Tibial nerve (tissue), 4 donors: Measurements from ENCODE around the gene LAMC3.

ENCODE experiments used
- EP300 ChIP-seq, 2 donors: sonication (generic); formaldehyde crosslinking; IDR thresholded peaks; one replicate each; pipeline ENCODE4 v1.6.1; 2017; ENCODE audit warnings: antibody characterized with exemption in 2 of 2, mild to moderate bottlenecking in 1 of 2
- POLR2A ChIP-seq, 2 donors: fragments of 450-650 bp; IDR thresholded peaks; one replicate each; pipeline ENCODE4 v1.6.1; 2017; ENCODE audit warnings: antibody characterized with exemption in 2 of 2, mild to moderate bottlenecking in 2 of 2, moderate library complexity in 2 of 2
- TF ChIP-seq, protein P1 (sequence below), 5 experiments: fragments of 200-600 bp in 3 of 5; fragments of 450-650 bp in 2 of 5; sonication (generic) in 3 of 5; IDR thresholded peaks; one replicate each; pipeline ENCODE4 v1.5.1; 2016 to 2019; ENCODE audit warnings: antibody characterized with exemption in 5 of 5, mild to moderate bottlenecking in 3 of 5, moderate library complexity in 2 of 5

DNA sequence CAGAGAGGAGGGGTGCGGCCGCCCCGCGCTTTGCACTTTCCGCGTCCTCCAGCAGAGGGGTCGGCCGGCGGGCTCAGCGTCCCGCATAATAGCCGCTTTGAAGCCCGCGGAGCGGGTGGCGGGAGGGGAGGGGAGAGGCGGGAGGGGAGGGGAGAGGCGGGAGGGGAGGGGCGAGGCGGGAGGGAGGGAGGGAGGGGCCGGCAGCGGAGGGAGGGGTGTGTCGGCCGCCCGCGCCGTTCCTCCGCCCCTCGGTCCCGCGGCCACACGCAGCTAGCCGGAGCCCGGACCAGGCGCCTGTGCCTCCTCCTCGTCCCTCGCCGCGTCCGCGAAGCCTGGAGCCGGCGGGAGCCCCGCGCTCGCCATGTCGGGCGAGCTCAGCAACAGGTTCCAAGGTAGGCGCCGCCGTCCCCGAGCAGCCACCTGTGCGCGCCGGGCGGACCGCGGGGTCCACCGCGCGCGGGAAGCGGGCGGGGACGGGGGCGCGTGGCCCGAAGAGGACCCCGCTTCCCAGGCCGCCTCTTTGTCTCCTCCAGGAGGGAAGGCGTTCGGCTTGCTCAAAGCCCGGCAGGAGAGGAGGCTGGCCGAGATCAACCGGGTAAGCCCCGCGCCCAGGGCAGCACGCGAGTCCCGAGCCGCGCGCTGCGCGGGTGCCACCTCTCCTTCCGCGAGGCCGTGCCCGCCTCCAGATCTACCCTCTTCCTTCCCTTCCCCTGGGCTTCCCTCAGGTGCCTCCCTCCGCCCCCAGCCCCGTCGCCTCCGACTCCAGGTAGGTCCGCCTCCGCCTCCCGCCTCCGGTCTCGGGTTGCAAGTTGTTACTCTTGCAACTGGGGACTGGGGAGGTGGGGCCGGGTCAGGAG lies 87.5 kb downstream of the LAMC3 start, which contains the start of gene AIF1L:
- TF ChIP-seq EP300 (IDR thresholded peaks at IDR 0.05) (peak in 1 of 2 donors; percentile 33), POLR2A (IDR thresholded peaks at IDR 0.05) (peak in 1 of 2 donors; percentile 50)
- TF ChIP-seq, protein P1, sequence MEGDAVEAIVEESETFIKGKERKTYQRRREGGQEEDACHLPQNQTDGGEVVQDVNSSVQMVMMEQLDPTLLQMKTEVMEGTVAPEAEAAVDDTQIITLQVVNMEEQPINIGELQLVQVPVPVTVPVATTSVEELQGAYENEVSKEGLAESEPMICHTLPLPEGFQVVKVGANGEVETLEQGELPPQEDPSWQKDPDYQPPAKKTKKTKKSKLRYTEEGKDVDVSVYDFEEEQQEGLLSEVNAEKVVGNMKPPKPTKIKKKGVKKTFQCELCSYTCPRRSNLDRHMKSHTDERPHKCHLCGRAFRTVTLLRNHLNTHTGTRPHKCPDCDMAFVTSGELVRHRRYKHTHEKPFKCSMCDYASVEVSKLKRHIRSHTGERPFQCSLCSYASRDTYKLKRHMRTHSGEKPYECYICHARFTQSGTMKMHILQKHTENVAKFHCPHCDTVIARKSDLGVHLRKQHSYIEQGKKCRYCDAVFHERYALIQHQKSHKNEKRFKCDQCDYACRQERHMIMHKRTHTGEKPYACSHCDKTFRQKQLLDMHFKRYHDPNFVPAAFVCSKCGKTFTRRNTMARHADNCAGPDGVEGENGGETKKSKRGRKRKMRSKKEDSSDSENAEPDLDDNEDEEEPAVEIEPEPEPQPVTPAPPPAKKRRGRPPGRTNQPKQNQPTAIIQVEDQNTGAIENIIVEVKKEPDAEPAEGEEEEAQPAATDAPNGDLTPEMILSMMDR (IDR thresholded peaks at IDR 0.05): no peak
